Cardiac septum (tissue), 1 donor: ENCODE data around the gene TOR1B. TPM values are rescaled to one million over a fixed set of nuclear protein-coding genes. Genes with fewer than 3 reads are reported as not detected.

Experiments used
- DNase-seq: peaks from one replicate; pipeline ENCODE4 v3.0.0-alpha.2; 2020; ENCODE audit warnings: low spot score
- intact Hi-C: fragments of 100-400 bp; cut with DNase I; formaldehyde crosslinking; loops from one replicate; pipeline ENCODE4 v1.14.0; 2022
- total RNA-seq: library from RNA; stranded (reverse); fragmentation: NEBNext Ultra II Directional; extraction: Animal tissue kit (Norgen Biotek cat#: 25700); gene quantifications from one replicate; pipeline ENCODE4 v1.2.1, GENCODE V29; 2021
- donor health status: DM: no; HTN: no; CAD: no.

TOR1B gene
- total RNA-seq, 1 donor from 2014 or later = 10.1 TPM

- DNase-seq = no peak
- intact Hi-C loops = no loop called here
Observed at GRCh38 chr9:129810116-129810515, 7.1 kb downstream of the TOR1B start.

- DNase-seq = no peak
- intact Hi-C loops = no loop called here
Observed at GRCh38 chr9:129810788-129811187, 7.8 kb downstream of the TOR1B start.

GRCh38 chr9:129811967-129812363 lies 9.0 kb downstream of the TOR1B start:
- DNase-seq = no peak
- intact Hi-C loops = no loop called here

- intact Hi-C loops = no loop called here
Observed at GRCh38 chr9:129812385-129812784, 9.4 kb downstream of the TOR1B start.

GRCh38 chr9:129813661-129814060 lies 10.7 kb downstream of the TOR1B start:
- no peak for DNase-seq
- intact Hi-C loops = no loop called here

More at GRCh38 chr9:129812385-129812784, 9.4 kb downstream of the TOR1B start:
- no peak for DNase-seq

- intact Hi-C loops = no loop called here
- DNase-seq = no peak
Observed at GRCh38 chr9:129814432-129815223, 11.6 kb downstream of the TOR1B start.

GRCh38 chr9:129815278-129815677 lies 12.3 kb downstream of the TOR1B start:
- DNase-seq = no peak
- intact Hi-C loops = no loop called here

GRCh38 chr9:129816501-129817435 lies 13.8 kb downstream of the TOR1B start:
- intact Hi-C loops = no loop called here
- DNase-seq = no peak

GRCh38 chr9:129822898-129823541 lies 20.0 kb downstream of the TOR1B start:
- intact Hi-C loops = no loop called here
- no peak for DNase-seq

- intact Hi-C loops = no loop called here
Observed at GRCh38 chr9:129823542-129823934, 20.6 kb downstream of the TOR1B start.

GRCh38 chr9:129823935-129824601 lies 21.1 kb downstream of the TOR1B start, which contains the start of gene TOR1A:
TOR1A (minus strand) TSS chr9:129824136; CDS start chr9:129824085, 51 bp downstream.
- DNase-seq = peak; percentile 98
- intact Hi-C loops = loop anchor here (1.0 kb wide), 1 partner anchor 11 kb away; the partner anchor contains the start of genes C9orf78 and USP20

More at GRCh38 chr9:129823542-129823934, 20.6 kb downstream of the TOR1B start:
- no peak for DNase-seq

GRCh38 chr9:129826344-129826743 lies 23.4 kb downstream of the TOR1B start:
- DNase-seq = no peak
- intact Hi-C loops = no loop called here

- DNase-seq = no peak
- intact Hi-C loops = no loop called here
Observed at GRCh38 chr9:129826759-129827158, 23.8 kb downstream of the TOR1B start.

GRCh38 chr9:129828051-129828450 lies 25.1 kb downstream of the TOR1B start:
- DNase-seq = no peak
- intact Hi-C loops = no loop called here

GRCh38 chr9:129828969-129829368 lies 26.0 kb downstream of the TOR1B start:
- intact Hi-C loops = no loop called here
- DNase-seq = no peak

- intact Hi-C loops = no loop called here
- no peak for DNase-seq
Observed at GRCh38 chr9:129832982-129833381, 30.0 kb downstream of the TOR1B start.

- no peak for DNase-seq
- intact Hi-C loops = loop anchor here (1.0 kb wide), 1 partner anchor 10 kb away; the partner anchor contains the start of gene TOR1A
Observed at GRCh38 chr9:129834489-129835127, 31.6 kb downstream of the TOR1B start.

- intact Hi-C loops = loop anchor here (1.0 kb wide), 1 partner anchor 11 kb away; the partner anchor contains the start of gene TOR1A
- DNase-seq = peak; percentile 98
Observed at GRCh38 chr9:129835128-129835859, 32.3 kb downstream of the TOR1B start, which contains the start of the genes C9orf78 and USP20. C9orf78 (minus strand) TSS chr9:129835275; CDS start chr9:129835221, 54 bp downstream. USP20 (plus strand) TSS chr9:129835458; CDS start chr9:129852556, 17,098 bp downstream.
